HEK293T (cell line): Measurements from ENCODE around the gene IL12A.

Experiments used
- ARNT ChIP-seq: fragments of 450-650 bp; IDR thresholded peaks from 2 replicates; pipeline ENCODE4 v1.6.1; 2017; ENCODE audit warnings: mild to moderate bottlenecking
- BHLHE40 ChIP-seq: fragments of 450-650 bp; IDR thresholded peaks from 2 replicates; pipeline ENCODE4 v1.6.1; 2016; ENCODE audit warnings: mild to moderate bottlenecking, moderate library complexity, borderline replicate concordance
- CTBP1 ChIP-seq: fragments of 450-650 bp; IDR thresholded peaks from 2 replicates; pipeline ENCODE4 v1.6.1; 2016; ENCODE audit warnings: borderline replicate concordance
- FOXM1 ChIP-seq: fragments of 450-650 bp; IDR thresholded peaks from 2 replicates; pipeline ENCODE4 v1.6.1; 2017; ENCODE audit warnings: mild to moderate bottlenecking, borderline replicate concordance
- HDGF ChIP-seq: fragments of 450-650 bp; IDR thresholded peaks from 2 replicates; pipeline ENCODE4 v1.6.1; 2017; ENCODE audit warnings: antibody characterized with exemption, borderline replicate concordance
- L3MBTL2 ChIP-seq: fragments of 450-650 bp; conservative IDR thresholded peaks from 2 replicates; pipeline ENCODE4 v1.6.1; 2016; ENCODE audit warnings: mild to moderate bottlenecking
- PKNOX1 ChIP-seq: fragments of 450-650 bp; IDR thresholded peaks from 2 replicates; pipeline ENCODE4 v1.6.1; 2016
- SP1 ChIP-seq: fragments of 450-650 bp; IDR thresholded peaks from 2 replicates; pipeline ENCODE4 v1.6.1; 2017

GRCh38 chr3:160010578-160010977 is 21.9 kb downstream of the IL12A start:
- TF ChIP-seq CTBP1 (no peak), PKNOX1 (no peak), FOXM1 (no peak), L3MBTL2 (no peak), SP1 (no peak), ARNT (no peak), BHLHE40 (no peak), HDGF (no peak)
